ENCODE results near the gene PAXIP1.

PAXIP1 gene

GRCh38 chr7:154987571-154987970 is 15.4 kb downstream of the PAXIP1 start:
- Histone ChIP-seq H3K9ac (ENCODE audit: low read length) (no peak overlapping the region), H4K91ac (ENCODE audit: low read depth, low read length) (no peak overlapping the region), H3K9me3 (ENCODE audit: insufficient read depth, low read depth, low read length) (peaks cover 2% of the 10 kb centered on the region), H3K4me2 (ENCODE audit: low read length) (no peak overlapping the region), H3K4me3 (ENCODE audit: low read depth, low read length) (no peak overlapping the region), H3K27ac (ENCODE audit: low read depth, low read length) (no peak overlapping the region), H2BK120ac (ENCODE audit: insufficient read depth, low read length, poor library complexity) (no peak overlapping the region), H2BK12ac (ENCODE audit: low read length) (no peak overlapping the region), H3K14ac (ENCODE audit: low read length) (no peak overlapping the region), H3K18ac (ENCODE audit: low read length) (no peak overlapping the region), H4K12ac (ENCODE audit: low read depth, low read length) (no peak overlapping the region), H3K23ac (ENCODE audit: low read length) (no peak overlapping the region), H3K4ac (ENCODE audit: low read depth, low read length) (no peak overlapping the region), H3K36me3 (ENCODE audit: control insufficient read depth in 1 of 2, insufficient read depth in 2 of 2, low read length in 2 of 2) (peaks cover 7 to 9% of the 10 kb centered on the region in 2 experiments), H2AK5ac (ENCODE audit: low read length) (no peak overlapping the region), H3K79me1 (ENCODE audit: low read length) (no peaks in the 10 kb centered on the region), H2AFZ (ENCODE audit: insufficient read depth, low read length, poor library complexity) (no peak overlapping the region), H3K27me3 (ENCODE audit: insufficient read depth, low read length) (no peaks in the 10 kb centered on the region), H4K8ac (ENCODE audit: low read depth, low read length) (no peak overlapping the region), H3K4me1 (ENCODE audit: control insufficient read depth in 1 of 2, insufficient read depth in 2 of 2, low read length in 2 of 2) (no peaks in the 10 kb centered on the region), H3K79me2 (ENCODE audit: control insufficient read depth, insufficient read depth, low read length, poor library complexity) (peaks cover 2% of the 10 kb centered on the region), H2BK5ac (ENCODE audit: low read depth, low read length, poor library complexity) (no peak overlapping the region)
- WGBS (ENCODE audit: extremely low coverage, insufficient coverage, insufficient read length) = no CpG with 5 or more reads among the region's 3 CpGs
- no peak for DNase-seq

- Histone ChIP-seq H3K27me3 (ENCODE audit: insufficient read depth, low read length) (no peaks in the 10 kb centered on the region), H2BK5ac (ENCODE audit: low read depth, low read length, poor library complexity) (no peak overlapping the region), H3K9me3 (ENCODE audit: insufficient read depth, low read depth, low read length) (peaks cover 2% of the 10 kb centered on the region), H3K4me1 (ENCODE audit: control insufficient read depth in 1 of 2, insufficient read depth in 2 of 2, low read length in 2 of 2) (no peaks in the 10 kb centered on the region), H3K14ac (ENCODE audit: low read length) (no peak overlapping the region), H4K8ac (ENCODE audit: low read depth, low read length) (no peak overlapping the region), H4K12ac (ENCODE audit: low read depth, low read length) (no peak overlapping the region), H3K18ac (ENCODE audit: low read length) (no peak overlapping the region), H2BK12ac (ENCODE audit: low read length) (no peak overlapping the region), H3K36me3 (ENCODE audit: control insufficient read depth in 1 of 2, insufficient read depth in 2 of 2, low read length in 2 of 2) (peaks cover 7 to 8% of the 10 kb centered on the region in 2 experiments), H3K23ac (ENCODE audit: low read length) (no peak overlapping the region), H3K4me2 (ENCODE audit: low read length) (no peak overlapping the region), H3K4ac (ENCODE audit: low read depth, low read length) (no peak overlapping the region), H3K9ac (ENCODE audit: low read length) (no peak overlapping the region), H2AK5ac (ENCODE audit: low read length) (no peak overlapping the region), H2AFZ (ENCODE audit: insufficient read depth, low read length, poor library complexity) (no peak overlapping the region), H4K91ac (ENCODE audit: low read depth, low read length) (no peak overlapping the region), H3K79me2 (ENCODE audit: control insufficient read depth, insufficient read depth, low read length, poor library complexity) (peaks cover 2% of the 10 kb centered on the region), H2BK120ac (ENCODE audit: insufficient read depth, low read length, poor library complexity) (no peak overlapping the region), H3K27ac (ENCODE audit: low read depth, low read length) (no peak overlapping the region), H3K79me1 (ENCODE audit: low read length) (no peaks in the 10 kb centered on the region), H3K4me3 (ENCODE audit: low read depth, low read length) (no peak overlapping the region)
- no CpG with 5 or more reads among the region's 6 CpGs for WGBS (ENCODE audit: extremely low coverage, insufficient coverage, insufficient read length)
- no peak for DNase-seq
These were observed 16.6 kb downstream of the PAXIP1 start for GRCh38 chr7:154986200-154986945.

- Histone ChIP-seq H4K8ac (ENCODE audit: low read depth, low read length) (no peak overlapping the region), H3K36me3 (ENCODE audit: control insufficient read depth in 1 of 2, insufficient read depth in 2 of 2, low read length in 2 of 2) (peaks cover 7 to 14% of the 10 kb centered on the region in 2 experiments), H3K14ac (ENCODE audit: low read length) (no peak overlapping the region), H3K23ac (ENCODE audit: low read length) (no peak overlapping the region), H2BK5ac (ENCODE audit: low read depth, low read length, poor library complexity) (no peak overlapping the region), H4K91ac (ENCODE audit: low read depth, low read length) (no peak overlapping the region), H3K18ac (ENCODE audit: low read length) (no peak overlapping the region), H3K27me3 (ENCODE audit: insufficient read depth, low read length) (no peaks in the 10 kb centered on the region), H4K12ac (ENCODE audit: low read depth, low read length) (no peak overlapping the region), H2BK120ac (ENCODE audit: insufficient read depth, low read length, poor library complexity) (no peak overlapping the region), H3K4me2 (ENCODE audit: low read length) (no peak overlapping the region), H2AK5ac (ENCODE audit: low read length) (no peak overlapping the region), H3K9me3 (ENCODE audit: insufficient read depth, low read depth, low read length) (peaks cover 2% of the 10 kb centered on the region), H3K79me1 (ENCODE audit: low read length) (no peaks in the 10 kb centered on the region), H3K9ac (ENCODE audit: low read length) (no peak overlapping the region), H3K79me2 (ENCODE audit: control insufficient read depth, insufficient read depth, low read length, poor library complexity) (peaks cover 2% of the 10 kb centered on the region), H2BK12ac (ENCODE audit: low read length) (no peak overlapping the region), H2AFZ (ENCODE audit: insufficient read depth, low read length, poor library complexity) (no peak overlapping the region), H3K4me1 (ENCODE audit: control insufficient read depth in 1 of 2, insufficient read depth in 2 of 2, low read length in 2 of 2) (no peaks in the 10 kb centered on the region), H3K4ac (ENCODE audit: low read depth, low read length) (no peak overlapping the region), H3K27ac (ENCODE audit: low read depth, low read length) (no peak overlapping the region), H3K4me3 (ENCODE audit: low read depth, low read length) (peak overlapping the region; percentile 47)
- WGBS (ENCODE audit: extremely low coverage, insufficient coverage, insufficient read length) = no CpG with 5 or more reads among the region's 6 CpGs
- no peak for DNase-seq
These were observed 17.7 kb downstream of the PAXIP1 start for GRCh38 chr7:154985230-154985629.

GRCh38 chr7:154984601-154985188 is 18.2 kb downstream of the PAXIP1 start:
- H2BK12ac ChIP-seq (ENCODE audit: low read length) = no peak overlapping the region
- no peak for DNase-seq

More at GRCh38 chr7:154984601-154985188, 18.2 kb downstream of the PAXIP1 start:
- H3K4ac ChIP-seq (ENCODE audit: low read depth, low read length) = no peak overlapping the region
- no peaks in the 10 kb centered on the region for H3K79me1 ChIP-seq (ENCODE audit: low read length)
- H4K12ac ChIP-seq (ENCODE audit: low read depth, low read length) = no peak overlapping the region
- peaks cover 2% of the 10 kb centered on the region for H3K79me2 ChIP-seq (ENCODE audit: control insufficient read depth, insufficient read depth, low read length, poor library complexity)
- no peak overlapping the region for H3K4me2 ChIP-seq (ENCODE audit: low read length)
- H2AFZ ChIP-seq (ENCODE audit: insufficient read depth, low read length, poor library complexity) = no peak overlapping the region
- H3K9me3 ChIP-seq (ENCODE audit: insufficient read depth, low read depth, low read length) = peaks cover 2% of the 10 kb centered on the region
- WGBS (ENCODE audit: extremely low coverage, insufficient coverage, insufficient read length) = no CpG with 5 or more reads among the region's 6 CpGs
- no peak overlapping the region for H3K18ac ChIP-seq (ENCODE audit: low read length)
- no peak overlapping the region for H3K23ac ChIP-seq (ENCODE audit: low read length)
- no peak overlapping the region for H2BK120ac ChIP-seq (ENCODE audit: insufficient read depth, low read length, poor library complexity)
- H4K91ac ChIP-seq (ENCODE audit: low read depth, low read length) = no peak overlapping the region
- no peak overlapping the region for H2BK5ac ChIP-seq (ENCODE audit: low read depth, low read length, poor library complexity)
- no peak overlapping the region for H3K27ac ChIP-seq (ENCODE audit: low read depth, low read length)
- H3K27me3 ChIP-seq (ENCODE audit: insufficient read depth, low read length) = no peaks in the 10 kb centered on the region
- H2AK5ac ChIP-seq (ENCODE audit: low read length) = no peak overlapping the region
- no peaks in the 10 kb centered on the region for H3K4me1 ChIP-seq (ENCODE audit: control insufficient read depth in 1 of 2, insufficient read depth in 2 of 2, low read length in 2 of 2)
- H4K8ac ChIP-seq (ENCODE audit: low read depth, low read length) = no peak overlapping the region
- no peak overlapping the region for H3K14ac ChIP-seq (ENCODE audit: low read length)
- H3K4me3 ChIP-seq (ENCODE audit: low read depth, low read length) = no peak overlapping the region
- peaks cover 7 to 14% of the 10 kb centered on the region in 2 experiments for H3K36me3 ChIP-seq (ENCODE audit: control insufficient read depth in 1 of 2, insufficient read depth in 2 of 2, low read length in 2 of 2)
- H3K9ac ChIP-seq (ENCODE audit: low read length) = peak overlapping the region; percentile 69
